Body of pancreas (tissue), 4 donors: ENCODE measurements around the gene OOSP1. TPM values are rescaled to one million over a fixed set of nuclear protein-coding genes. Genes with fewer than 3 reads are reported as not detected.
"Not testable (repeated sequence)": the region's sequence is repeated elsewhere in the genome, so short reads cannot be mapped to it uniquely, and the experiment has no call there.

ENCODE experiments used
- ATAC-seq: fragments of 150-250 bp; one replicate; pipeline ENCODE4 v1.9.1; 2016
- DNase-seq, 4 donors: peaks; one replicate each; pipeline ENCODE4 v3.0.0-alpha.2; 2019
- H3K27ac ChIP-seq, 4 donors: fragments of 200-600 bp; sonication (generic); 1 replicate in 3 of 4; 2 replicates in 1 of 4; pipeline versions ENCODE4 v1.5.1 to v1.6.1; 2016 to 2019; ENCODE audit warnings: mild to moderate bottlenecking in 1 of 4, mixed read lengths in 1 of 4, moderate library complexity in 1 of 4
- H3K27me3 ChIP-seq, 2 donors: fragments of 200-600 bp; sonication (generic); one replicate each; pipeline ENCODE4 v1.6.0; 2016; ENCODE audit warnings: mild to moderate bottlenecking in 1 of 2
- H3K36me3 ChIP-seq, 2 donors: fragments of 200-600 bp; sonication (generic); replicated peaks in 1 of 2; 2 replicates each; pipeline ENCODE4 v1.5.1; 2016; ENCODE audit warnings: low read depth in 2 of 2; ENCODE audit not compliant: insufficient read depth in 1 of 2
- H3K4me1 ChIP-seq: fragments of 200-600 bp; sonication (generic); one replicate; pipeline ENCODE4 v1.6.0; 2016
- H3K4me3 ChIP-seq, 2 donors: fragments of 200-600 bp; sonication (generic); 1 replicate in 1 of 2; 2 replicates in 1 of 2; pipeline ENCODE4 v1.5.1; 2016 to 2019
- H3K9me3 ChIP-seq, 3 donors: fragments of 200-600 bp; sonication (generic); 1 replicate in 2 of 3; 2 replicates in 1 of 3; pipeline ENCODE4 v1.5.1; 2016
- CTCF ChIP-seq, 7 experiments: fragments of 450-650 bp in 4 of 7; fragments of 200-600 bp in 3 of 7; sonication (generic) in 3 of 7; IDR thresholded peaks; one replicate each; pipeline ENCODE4 v1.5.1; 2016 to 2019; ENCODE audit warnings: antibody characterized with exemption in 7 of 7
- POLR2A ChIP-seq, 3 donors: fragments of 450-650 bp; IDR thresholded peaks; one replicate each; pipeline ENCODE4 v1.6.1; 2016; ENCODE audit warnings: antibody characterized with exemption in 3 of 3, mild to moderate bottlenecking in 2 of 3
- WGBS, 2 donors: methylation state at CpG; one replicate each; pipeline ENCODE4 v1.1.5; 2017; 5-methylcytosine and 5-hydroxymethylcytosine counted together
- intact Hi-C: fragments of 100-400 bp; cut with DNase I; formaldehyde crosslinking; loops from one replicate; pipeline ENCODE4 v1.15.1; 2023
- total RNA-seq, 2 donors: library from RNA; depleted of rRNA; stranded (reverse); fragments of >200 nt; gene quantifications; one replicate each; pipeline ENCODE4 v1.1.0, GENCODE V29; 2016

OOSP1 gene
- total RNA-seq, 2 donors from 2014 or later: not detected

- TF ChIP-seq CTCF (IDR thresholded peaks at IDR 0.05) (no peak), POLR2A (IDR thresholded peaks at IDR 0.05) (no peak)
- H3K4me3 ChIP-seq: no peak overlapping the region
- ATAC-seq: no peak
- no peaks in the 10 kb centered on the region for H3K4me1 ChIP-seq
- H3K27ac ChIP-seq: no peak overlapping the region
- no peaks in the 10 kb centered on the region for H3K27me3 ChIP-seq
- H3K36me3 ChIP-seq: no peaks in the 10 kb centered on the region
- DNase-seq: no peak
- intact Hi-C loops: no loop called here
- WGBS, 2 donors: 43% methylated on average over 5 of the region's 5 CpGs
- no peaks in the 10 kb centered on the region for H3K9me3 ChIP-seq
Measured at GRCh38 chr11:59973097-59973496, 34.9 kb downstream of the OOSP1 start.

- no peak overlapping the region for H3K27ac ChIP-seq
- H3K4me1 ChIP-seq: no peaks in the 10 kb centered on the region
- no peaks in the 10 kb centered on the region for H3K36me3 ChIP-seq
- intact Hi-C loops: no loop called here
- ATAC-seq: no peak
- no peaks in the 10 kb centered on the region for H3K9me3 ChIP-seq
- WGBS, 2 donors: 92 to 96% methylated on average over 4 of the region's 4 CpGs
- no peak overlapping the region for H3K4me3 ChIP-seq
- H3K27me3 ChIP-seq: no peaks in the 10 kb centered on the region
- TF ChIP-seq CTCF (IDR thresholded peaks at IDR 0.05): no peak
- TF ChIP-seq POLR2A (IDR thresholded peaks at IDR 0.05): no peak
- DNase-seq: no peak
Measured at GRCh38 chr11:59981106-59981770, 43.0 kb downstream of the OOSP1 start.

GRCh38 chr11:59982037-59982436 lies 43.8 kb downstream of the OOSP1 start:
- H3K9me3 ChIP-seq, H3K4me3 ChIP-seq, H3K27me3 ChIP-seq, H3K4me1 ChIP-seq, H3K36me3 ChIP-seq, H3K27ac ChIP-seq, ATAC-seq, intact Hi-C loops, DNase-seq: not testable (repeated sequence)
- WGBS, 2 donors: 54 to 56% methylated on average over 4 of the region's 4 CpGs

GRCh38 chr11:59983212-59983611 lies 45.0 kb downstream of the OOSP1 start:
- Histone ChIP-seq H3K4me1 (no peaks in the 10 kb centered on the region), H3K36me3 (no peaks in the 10 kb centered on the region), H3K4me3 (no peak overlapping the region), H3K27me3 (no peaks in the 10 kb centered on the region), H3K27ac (no peak overlapping the region), H3K9me3 (no peaks in the 10 kb centered on the region)
- intact Hi-C loops: no loop called here
- 81 to 84% methylated on average over 1 of the region's 1 CpG for WGBS, 2 donors
- DNase-seq (no peak), ATAC-seq (no peak)
- TF ChIP-seq POLR2A (IDR thresholded peaks at IDR 0.05) (no peak), CTCF (IDR thresholded peaks at IDR 0.05) (no peak)

GRCh38 chr11:59984368-59984767 lies 46.1 kb downstream of the OOSP1 start:
- TF ChIP-seq CTCF (IDR thresholded peaks at IDR 0.05) (no peak), POLR2A (IDR thresholded peaks at IDR 0.05) (no peak)
- Histone ChIP-seq H3K4me1 (no peaks in the 10 kb centered on the region), H3K27ac (no peak overlapping the region), H3K27me3 (no peaks in the 10 kb centered on the region), H3K4me3 (no peak overlapping the region), H3K9me3 (no peaks in the 10 kb centered on the region), H3K36me3 (no peaks in the 10 kb centered on the region)
- ATAC-seq (no peak), DNase-seq (no peak)
- 83 to 86% methylated on average over 3 of the region's 3 CpGs for WGBS, 2 donors
- intact Hi-C loops: no loop called here
